Stimulated activated CD8-positive, alpha-beta memory T cell treated with anti-CD3 and anti-CD28 coated beads, Interleukin-15, amount 100 ng/mL, for 48 hours (primary cell): Measurements from ENCODE around the gene RGR.

Experiments used
- DNase-seq, 2 donors: peaks; one replicate each; pipeline ENCODE4 v3.0.0-alpha.2; 2020; ENCODE audit warnings: low read depth in 2 of 2

Gene RGR, protein sequence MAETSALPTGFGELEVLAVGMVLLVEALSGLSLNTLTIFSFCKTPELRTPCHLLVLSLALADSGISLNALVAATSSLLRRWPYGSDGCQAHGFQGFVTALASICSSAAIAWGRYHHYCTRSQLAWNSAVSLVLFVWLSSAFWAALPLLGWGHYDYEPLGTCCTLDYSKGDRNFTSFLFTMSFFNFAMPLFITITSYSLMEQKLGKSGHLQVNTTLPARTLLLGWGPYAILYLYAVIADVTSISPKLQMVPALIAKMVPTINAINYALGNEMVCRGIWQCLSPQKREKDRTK

DNA sequence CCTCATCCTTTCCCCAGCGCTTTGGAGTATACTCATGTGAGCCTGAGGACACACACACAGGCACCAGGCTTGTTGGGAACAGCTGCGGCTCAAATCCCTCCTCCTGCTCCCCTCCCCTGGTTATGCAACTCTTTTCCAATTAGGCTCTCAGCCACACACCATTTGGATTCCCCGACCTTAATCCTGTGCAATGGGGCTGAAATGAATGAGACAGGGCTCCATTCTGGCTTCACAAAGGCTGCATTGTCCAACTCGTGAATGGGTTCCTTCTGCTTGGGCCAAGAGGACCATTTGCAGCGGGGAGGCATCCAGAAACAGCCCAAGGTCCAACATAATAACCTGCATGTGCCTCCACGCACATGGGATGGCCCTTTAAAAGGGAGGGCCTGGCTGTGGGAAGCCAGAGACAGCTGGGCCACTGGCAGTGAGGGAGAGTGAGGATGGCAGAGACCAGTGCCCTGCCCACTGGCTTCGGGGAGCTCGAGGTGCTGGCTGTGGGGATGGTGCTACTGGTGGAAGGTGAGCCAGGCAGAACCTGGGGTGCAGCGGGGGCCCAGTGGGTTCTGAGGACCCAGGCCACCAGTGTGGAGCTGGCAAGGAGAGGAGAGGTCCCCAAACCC is at the start of gene RGR:
Gene RGR (plus strand): TSS at position 403 of the 620 bp plus-strand sequence. CDS start 38 bp downstream, at position 441.
- no peak for DNase-seq

DNA sequence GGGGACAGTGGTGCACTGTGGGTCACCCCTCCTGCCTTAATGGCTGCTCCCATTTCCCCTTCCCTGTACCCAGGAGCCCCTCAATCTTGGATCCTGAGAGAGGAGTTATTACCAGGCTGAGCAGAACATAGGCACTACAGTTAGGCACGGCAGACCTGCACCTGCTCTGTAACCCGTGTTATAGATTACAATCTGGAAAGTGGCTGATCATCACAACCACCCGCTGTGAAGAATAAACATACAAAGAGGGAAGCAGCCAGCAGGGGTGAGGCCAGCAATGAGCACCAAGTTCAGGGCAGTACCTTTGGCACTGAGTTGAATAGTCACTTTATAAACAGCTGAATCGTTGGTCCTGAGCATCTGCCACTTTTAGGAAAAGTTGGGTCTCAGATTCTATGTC is 48.8 kb upstream of the RGR start:
- no peak for DNase-seq

DNA sequence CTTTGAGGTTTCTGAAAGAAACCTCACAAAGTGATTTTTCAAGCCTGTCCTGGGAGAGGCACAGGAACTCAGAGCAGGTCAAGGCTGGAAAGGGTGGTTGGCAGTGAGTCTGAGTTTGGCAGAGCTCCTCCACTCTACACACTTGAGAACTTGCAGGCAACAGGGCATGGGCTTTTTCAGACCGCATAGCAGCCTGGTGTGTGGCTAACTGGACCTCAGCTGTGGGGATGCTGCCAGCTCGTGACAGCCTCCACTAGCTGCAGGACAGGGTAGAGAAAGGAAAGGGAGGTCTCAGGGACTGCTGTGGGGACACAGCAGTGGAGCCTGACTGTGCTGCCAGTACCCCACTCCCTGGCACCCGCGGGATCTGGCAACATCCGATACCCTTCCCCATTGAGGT is 47.9 kb upstream of the RGR start:
- no peak for DNase-seq

DNA sequence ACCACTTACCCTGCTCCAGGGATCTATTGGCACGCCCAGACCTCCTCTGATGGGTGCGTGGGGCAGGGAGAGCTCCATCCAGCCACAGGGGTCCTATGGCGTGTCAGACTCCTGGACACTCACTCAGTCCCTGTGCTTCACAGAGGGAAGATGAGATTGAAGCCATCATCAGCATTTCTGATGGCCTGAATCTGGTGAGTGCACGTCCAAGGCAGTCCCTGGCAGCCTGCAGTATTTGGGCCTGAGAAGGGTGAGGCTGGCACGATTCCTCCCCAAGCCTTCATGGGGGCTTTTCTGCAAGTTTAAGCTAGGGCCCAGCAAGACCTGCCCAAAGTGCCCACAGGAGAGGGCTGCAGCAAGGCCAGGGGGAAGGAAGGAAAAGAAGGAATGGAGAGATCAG is 47.2 kb upstream of the RGR start:
- DNase-seq, result no peak

DNA sequence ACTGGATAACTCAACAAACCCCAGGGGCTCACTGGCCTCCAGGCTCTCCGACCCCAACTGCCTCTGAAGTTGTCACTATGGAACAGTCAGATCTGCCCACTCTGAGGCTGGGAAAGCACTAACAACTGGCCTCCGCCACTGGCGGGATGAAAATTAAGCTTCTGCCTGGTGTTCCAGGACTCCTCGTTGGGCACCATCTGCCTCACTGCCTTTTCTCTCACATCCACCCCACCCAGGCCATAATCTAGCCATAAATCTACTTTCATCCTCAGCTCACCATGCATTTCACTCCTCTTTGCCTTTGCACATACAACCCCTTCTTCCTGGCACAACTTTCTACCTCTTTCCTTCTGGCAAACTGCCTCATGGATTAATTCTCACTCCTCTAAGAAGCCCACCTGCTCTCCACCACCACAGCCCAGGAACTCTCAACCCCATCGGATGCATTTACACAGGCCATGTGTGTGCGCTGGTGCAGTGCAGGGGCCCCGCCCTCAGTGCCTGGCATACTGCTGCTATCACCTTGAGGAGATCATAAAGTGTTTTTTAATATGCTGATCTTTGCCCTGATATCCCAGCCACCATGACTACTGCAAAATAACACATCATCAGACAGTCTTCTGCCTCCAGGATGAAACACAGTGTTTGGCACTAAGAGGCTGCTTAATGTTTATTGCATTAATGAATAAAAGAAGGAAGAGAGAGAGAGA is 46.5 kb upstream of the RGR start:
- DNase-seq, result no peak

DNA sequence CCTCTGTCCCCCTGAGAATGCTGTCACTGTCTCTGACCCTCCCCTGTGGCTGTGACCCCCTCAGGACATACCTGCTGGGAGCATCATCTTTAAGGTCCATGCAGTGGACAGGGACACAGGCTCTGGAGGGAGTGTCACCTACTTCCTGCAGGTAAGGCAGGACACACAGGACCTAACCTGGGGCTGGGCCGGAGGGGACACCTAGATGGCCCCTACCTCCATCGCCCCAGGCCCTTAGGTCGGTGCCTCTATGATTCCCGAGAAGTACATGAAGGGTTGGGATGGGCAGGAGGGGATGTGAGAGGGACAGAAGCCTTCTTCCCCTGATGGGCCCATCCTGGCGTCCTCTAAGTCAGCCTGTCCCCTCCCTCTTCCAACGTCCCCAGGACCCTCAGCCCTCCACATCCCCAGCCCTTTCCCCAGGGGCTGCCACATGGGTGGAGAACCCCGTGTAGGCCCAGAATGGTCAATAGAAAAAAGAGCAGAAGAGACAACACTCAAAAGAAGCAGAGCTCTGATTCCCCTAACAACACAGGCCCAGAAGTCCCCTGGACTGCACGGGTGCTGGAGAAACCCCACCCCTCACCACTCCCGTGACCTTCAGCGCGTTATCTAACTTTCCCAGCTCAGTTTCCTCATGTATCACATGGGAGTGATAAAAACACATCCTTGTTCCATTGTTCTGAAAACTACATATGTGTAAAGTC is 44.2 kb upstream of the RGR start:
- DNase-seq, result no peak

DNA sequence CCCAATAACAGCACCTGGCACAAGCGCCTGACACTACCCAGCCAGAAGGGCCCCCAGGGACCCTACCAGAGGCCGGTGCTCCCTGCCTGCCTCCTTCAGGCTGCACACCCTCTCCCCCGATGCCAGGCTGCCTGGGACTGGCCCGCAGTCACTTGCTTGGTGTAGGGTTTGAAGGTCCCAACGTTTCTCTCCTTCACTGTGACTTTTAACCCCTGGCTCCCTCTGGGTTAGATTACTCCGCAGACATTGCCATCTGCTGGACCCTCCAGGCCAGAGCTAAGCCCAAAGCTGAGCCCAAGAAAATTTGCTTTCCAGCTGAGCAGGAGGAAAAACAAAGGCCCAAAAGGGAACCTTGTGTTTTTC is 43.6 kb upstream of the RGR start:
- no peak for DNase-seq

DNA sequence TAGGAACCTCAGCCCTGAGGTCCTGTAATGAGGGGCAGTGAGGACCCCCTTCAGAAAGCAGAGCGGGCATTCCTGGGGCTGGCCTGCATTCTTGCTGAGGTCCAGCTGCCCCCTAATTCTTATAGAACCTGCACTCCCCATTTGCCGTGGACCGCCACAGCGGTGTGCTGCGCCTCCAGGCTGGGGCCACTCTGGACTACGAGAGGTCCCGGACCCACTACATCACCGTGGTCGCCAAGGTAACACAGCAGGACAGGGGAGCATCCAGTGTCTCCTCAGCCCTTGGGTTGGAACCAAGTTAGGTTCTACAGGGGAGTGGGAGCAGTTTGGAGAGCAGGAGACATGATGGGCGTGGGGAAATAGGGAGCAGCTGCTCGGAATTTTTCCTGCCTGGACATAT is 43.2 kb upstream of the RGR start:
- no peak for DNase-seq

DNA sequence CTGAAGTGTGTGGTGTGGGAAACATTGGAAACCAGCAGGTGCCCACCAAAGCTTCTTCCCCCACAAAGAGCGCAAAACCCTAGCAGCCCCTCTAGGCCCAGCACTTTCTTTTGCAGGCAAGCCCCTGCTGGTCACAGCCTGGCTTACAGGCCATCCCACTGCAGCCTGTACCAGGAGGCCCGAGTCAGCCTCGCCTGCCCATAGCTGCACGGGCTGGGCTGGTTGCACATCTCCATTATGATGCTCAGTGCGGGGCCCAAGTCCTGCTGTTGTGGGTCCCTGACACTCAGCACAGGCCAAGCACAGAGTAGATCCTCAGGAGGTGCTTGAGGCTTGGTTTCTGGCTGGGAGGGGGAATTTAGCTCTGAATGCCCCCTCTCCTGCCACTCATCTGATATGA is 42.5 kb upstream of the RGR start:
- no peak for DNase-seq

DNA sequence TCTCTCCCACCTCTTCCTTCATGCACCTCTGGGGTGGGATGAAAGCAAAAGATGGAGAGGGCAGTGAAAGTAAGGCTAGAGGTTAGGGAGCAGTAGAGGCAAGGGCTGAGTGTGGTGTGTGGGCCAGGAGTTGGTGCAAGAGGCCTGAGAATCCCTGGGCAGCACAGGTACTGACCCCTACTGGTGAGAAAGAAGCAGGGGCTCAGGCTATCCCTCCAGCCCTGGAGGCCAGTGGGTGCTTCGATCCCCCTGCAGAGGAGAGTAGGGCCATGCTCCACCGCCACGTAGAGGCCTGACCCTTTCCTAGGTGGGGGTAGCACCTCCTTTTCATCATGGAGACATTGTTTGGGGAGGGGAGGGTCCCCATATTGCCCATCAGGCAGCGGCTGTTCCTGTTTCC is 40.7 kb upstream of the RGR start:
- no peak for DNase-seq

DNA sequence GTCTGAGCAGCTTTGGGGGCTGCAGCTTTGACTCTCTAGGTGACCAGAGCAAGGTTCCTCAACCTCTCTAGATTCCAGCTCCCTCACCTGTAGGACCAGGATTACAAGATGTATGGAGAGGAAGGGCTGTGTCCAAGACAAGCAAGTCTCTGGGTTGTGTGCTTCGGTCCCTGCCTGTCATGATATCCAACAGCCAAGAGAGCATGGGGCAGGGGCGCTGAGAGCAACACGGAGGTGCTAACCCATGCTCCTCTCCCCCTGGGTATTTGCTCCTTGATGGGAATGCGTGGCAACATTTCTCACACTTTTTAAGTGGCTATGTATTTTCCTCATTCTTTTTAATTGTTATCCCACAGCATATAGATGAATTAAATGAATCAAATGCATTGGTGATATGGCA is 40.2 kb upstream of the RGR start:
- no peak for DNase-seq

DNA sequence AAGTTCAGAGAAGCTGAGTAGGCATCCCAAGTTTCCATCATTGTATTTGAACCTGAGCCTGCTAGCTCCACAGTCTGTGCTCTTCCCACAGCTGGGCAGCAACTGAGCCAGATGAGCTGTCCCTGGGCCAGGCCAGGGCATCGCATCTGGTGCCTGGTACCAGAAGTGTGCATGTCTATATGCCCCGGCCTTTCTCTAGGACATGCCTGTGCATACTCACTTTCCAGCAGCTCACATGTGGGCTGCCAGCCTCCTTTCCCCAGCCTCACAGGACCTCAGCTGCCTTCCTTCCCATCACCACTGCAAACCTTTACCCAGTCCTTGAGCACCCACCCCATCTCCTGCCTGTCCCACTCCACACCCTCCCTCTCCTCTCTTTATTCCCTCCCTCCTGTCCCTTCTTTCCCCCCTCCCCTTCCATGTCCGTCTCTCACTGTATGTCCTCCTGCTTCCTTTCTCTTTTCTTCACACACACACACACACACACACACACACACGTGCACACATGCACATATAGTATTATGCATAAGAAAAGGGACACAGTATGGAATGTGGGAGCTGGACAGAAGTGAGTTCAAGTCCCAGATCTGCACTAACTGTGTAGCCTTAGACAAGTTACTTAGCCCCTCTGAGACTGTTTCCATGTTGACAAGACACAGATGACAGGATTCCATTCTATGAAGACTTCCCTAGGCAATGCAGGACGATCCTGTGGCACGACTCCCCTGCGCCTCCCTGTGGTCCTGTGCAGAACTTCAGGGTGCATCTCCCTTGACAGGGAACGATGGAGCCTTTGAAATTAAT is 39.6 kb upstream of the RGR start:
- DNase-seq, result peak; percentile 28 to 47

DNA sequence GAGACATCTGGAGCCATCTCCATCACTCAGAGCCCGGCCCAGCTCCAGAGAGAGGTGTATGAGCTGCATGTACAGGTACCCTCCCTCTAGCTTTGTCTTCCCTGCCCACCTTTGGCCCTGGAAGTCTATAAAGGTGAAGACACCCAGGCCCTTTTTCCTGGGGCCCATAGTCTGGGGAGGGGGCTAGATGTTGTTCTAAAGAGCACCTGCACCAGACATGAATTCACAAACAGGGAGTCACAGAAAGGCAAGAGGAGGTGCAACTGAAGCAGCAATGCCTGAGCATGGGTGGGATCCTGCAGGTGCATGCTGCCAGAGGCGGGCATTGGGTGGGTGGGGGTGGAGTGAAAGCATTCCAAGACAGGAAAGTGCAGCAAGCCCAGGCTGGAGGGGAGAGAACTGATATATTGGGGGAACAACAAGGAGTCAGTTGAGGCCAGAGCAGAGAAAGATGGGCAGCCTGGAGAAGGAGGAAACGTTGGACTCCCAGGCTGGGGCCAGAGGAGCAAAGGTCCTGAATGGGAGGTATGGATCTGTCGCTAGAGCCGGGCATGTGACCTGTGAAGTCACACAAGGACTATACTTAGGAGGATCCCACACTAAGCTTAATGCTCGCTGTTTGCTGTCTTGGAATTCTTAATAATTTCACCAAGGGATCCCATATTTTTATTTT is 38.9 kb upstream of the RGR start:
- DNase-seq, result no peak

DNA sequence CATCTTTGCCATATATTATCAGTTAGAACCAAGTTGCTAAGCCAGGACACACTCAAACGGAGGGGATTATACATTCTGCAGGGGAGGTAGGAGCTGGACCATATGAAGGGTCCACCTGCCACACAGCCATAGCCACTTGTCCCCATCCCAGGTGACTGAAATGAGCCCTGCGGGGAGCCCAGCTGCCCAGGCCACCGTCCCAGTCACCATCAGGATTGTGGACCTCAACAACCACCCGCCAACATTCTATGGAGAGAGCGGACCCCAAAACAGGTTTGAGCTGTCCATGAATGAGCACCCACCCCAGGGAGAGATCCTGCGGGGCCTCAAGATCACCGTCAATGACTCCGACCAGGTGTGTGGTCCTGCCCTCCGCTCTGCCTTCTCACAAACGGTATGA is 36.8 kb upstream of the RGR start:
- no peak for DNase-seq

DNA sequence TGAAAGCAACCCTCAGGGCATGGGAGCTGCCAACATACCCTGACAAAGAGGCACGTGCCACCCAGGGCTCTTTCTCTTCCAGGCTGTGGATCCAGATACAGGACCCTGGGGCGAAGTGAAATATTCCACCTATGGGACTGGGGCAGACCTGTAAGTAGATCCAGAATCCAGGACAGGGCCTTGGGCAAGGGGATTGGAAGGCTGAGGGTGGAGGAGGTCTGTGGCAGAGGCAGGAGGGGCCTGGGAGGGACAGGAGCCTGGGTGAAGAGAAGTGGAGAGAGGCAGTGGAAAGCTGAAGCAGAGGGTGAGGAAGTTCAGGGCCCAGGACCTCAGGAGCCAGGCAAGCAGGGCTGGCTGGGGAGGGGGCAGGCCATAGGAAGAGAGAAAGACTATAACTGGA is 33.3 kb upstream of the RGR start:
- no peak for DNase-seq

DNA sequence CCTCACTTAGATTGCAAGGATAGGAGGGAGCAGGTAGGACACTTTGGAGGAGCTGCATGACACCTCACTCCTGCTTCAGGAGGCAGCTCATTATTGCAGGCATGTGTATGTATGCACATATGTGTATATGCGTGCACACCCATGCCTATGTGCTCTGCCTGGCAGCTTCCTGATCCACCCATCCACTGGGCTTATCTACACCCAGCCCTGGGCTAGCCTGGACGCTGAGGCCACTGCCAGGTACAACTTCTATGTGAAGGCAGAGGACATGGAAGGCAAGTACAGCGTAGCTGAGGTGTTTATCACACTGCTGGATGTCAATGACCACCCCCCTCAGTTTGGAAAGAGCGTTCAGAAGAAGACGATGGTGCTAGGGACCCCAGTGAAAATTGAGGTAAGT is 32.8 kb upstream of the RGR start:
- DNase-seq, result no peak

DNA sequence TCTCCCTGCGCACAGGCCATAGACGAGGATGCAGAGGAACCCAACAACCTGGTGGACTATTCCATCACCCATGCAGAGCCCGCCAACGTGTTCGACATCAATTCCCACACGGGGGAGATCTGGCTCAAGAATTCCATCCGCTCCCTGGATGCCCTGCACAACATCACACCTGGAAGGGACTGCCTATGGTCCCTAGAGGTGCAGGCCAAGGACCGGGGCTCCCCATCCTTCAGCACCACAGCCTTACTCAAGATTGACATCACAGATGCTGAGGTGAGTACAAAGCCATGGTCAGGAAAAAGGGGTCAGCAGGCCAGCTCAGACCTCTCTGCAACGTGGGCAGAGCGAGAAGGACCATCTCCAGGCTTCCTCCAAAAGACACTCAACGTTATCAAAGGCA is 31.8 kb upstream of the RGR start:
- DNase-seq, result no peak

DNA sequence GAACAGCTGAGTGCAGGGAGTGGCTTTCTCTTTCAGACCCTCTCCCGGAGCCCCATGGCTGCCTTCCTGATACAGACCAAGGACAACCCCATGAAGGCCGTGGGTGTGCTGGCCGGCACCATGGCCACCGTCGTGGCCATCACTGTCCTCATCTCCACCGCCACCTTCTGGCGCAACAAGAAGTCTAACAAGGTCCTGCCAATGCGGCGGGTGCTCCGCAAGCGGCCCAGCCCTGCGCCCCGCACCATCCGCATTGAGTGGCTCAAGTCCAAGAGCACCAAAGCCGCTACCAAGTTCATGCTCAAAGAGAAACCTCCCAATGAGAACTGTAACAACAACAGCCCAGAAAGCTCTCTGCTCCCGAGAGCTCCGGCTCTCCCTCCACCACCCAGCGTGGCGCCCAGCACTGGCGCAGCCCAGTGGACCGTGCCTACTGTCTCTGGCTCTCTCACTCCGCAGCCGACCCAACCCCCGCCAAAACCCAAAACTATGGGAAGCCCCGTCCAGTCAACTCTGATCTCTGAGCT is 30.7 kb upstream of the RGR start:
- no peak for DNase-seq

DNA sequence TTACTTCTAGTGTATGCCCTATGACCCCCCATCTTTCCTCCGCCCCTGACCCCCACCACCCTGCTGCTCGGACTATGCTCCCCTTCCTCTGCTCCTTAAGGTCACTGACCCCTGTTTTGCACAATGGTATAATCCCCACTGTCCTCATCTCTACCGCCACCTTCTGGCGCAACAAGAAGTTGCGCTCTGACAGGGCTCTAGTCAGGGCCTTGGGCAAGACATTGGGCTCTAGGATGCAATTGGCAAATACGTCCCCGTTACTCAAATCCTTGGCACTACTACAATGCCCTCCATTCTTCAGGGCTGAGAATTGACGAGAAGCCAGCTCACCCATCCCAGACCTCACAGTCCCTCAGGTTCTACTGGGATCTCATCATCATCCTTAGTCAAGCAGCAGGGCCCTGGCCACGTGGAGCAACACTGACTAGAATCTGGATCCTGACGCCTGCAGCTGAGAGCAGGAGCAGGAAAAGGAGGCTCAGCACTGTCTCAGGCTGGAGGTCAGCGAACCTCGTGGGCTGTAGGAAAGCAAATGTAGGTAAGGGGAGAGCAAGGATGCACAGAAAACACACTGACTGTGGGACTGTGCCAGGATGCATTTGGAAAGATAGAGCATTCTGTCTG is 30.1 kb upstream of the RGR start:
- peak in 1 of 2 donors; percentile 11 for DNase-seq

DNA sequence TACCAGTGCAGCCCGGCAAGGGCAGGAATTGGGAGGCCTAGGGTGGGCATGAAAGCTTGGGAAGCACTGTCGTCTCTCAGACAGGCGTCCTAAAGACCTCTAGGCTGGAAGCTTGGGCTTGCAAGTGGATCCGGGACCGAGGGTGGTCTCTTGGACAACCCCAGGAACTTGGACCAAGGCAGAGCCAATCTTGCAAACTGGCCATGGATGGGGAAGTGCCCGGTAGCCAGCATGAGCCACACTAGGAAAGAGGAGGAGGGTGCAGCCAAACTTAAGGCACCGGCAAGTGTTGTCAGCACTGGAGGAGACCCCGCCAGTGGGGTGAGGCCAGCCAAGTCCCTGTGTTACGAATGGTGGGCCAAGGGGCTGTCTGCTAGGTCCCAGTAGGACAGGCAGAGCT is 28.0 kb upstream of the RGR start:
- no peak for DNase-seq

DNA sequence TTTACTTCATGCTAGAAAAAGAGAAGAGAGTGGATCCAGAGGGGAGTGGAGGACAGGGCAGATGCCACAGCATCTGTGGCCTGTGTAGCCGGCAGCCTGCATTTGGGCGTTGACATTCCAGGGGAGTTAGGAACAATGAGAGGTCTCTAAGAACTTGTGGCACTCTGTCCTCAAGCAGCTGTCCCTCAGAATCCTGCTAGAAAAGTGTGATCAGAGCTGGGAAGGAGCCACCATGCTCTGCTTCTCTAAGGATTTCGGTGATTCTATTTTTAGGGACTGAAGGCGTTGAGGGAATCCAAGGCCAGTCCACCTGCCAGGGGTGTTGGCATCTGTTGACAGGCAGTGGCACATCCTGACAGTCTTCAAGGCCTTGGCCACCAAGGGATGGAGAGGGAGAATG is 27.1 kb upstream of the RGR start:
- no peak for DNase-seq
